ENCODE results near the gene ZC3H8.

- TF ChIP-seq POLR2A (IDR thresholded peaks at IDR 0.05), result no peak
- no peak for TF ChIP-seq CTCF (IDR thresholded peaks at IDR 0.05)
Measured at GRCh38 chr2:112183327-112184025, 71.4 kb downstream of the ZC3H8 start.
